HG02973 (cell line): ENCODE results near the gene MRPS27.
"Not testable (repeated sequence)": the region's sequence is repeated elsewhere in the genome, so short reads cannot be mapped to it uniquely, and the experiment has no call there.

ENCODE experiments used
- ATAC-seq: cut with Tn5 transposase; IDR thresholded peaks from one replicate; pipeline ENCODE4 v1.9.1; 2021; ENCODE audit warnings: moderate library complexity; ENCODE audit not compliant: unreplicated experiment

MRPS27 gene

DNA sequence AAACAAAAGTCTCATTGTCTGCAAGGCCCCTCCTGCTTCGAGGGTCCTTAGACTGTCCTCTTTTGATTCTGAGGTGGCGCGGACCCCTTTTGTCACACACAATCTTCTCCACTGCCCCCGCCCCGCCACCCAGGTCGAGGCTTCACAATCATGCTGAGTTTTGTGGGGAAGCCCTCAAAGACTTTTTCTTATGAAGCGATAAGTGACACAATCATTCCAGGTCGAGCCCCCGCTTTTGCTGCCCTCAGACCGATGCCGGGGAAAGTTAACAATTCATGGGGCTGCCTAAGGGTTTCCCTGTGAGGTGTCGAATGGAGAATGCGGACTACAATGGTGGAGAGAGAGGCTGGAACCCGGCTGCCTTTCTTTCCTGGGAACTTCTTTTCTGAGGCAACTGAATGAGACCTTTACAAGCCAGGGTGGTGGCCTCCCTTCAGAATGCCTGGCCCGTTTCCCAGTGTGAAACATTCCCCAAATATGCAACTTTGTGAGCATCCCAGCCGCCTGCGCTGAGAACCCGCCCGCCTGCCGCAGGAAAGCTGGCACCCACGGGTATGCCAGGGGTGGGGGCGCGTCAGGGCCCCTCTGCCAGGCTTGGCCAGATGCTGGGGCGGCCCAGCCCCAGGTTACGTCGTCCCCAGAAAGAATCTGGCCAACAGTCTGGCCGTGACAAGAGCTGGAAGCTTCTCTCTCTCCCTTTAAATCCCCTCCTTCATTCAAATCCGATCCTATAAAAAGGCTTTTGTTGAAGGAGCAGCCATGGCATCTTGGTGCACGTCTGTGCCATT lies 140.8 kb downstream of the MRPS27 start:
- no peak for ATAC-seq

DNA sequence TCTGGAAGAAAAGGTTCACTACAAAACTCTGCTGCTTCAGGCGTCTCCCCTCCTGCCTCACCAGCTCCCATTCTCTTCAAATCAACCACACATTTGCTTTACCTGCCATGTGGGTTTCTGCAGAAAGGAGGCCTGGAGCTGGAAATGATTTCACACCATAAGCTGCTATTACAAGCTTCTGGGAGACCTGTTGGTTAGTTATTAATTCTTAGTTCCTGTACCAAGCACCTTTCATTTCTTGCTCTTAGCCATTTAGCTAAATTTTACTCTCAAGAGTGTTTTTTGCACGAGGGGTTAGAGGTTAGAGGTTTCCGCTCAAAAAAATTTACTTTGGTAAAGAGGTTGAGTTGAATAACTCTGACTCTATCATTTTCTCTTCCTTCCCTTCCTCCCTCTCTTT lies 142.5 kb downstream of the MRPS27 start:
- ATAC-seq: peak; percentile 63

DNA sequence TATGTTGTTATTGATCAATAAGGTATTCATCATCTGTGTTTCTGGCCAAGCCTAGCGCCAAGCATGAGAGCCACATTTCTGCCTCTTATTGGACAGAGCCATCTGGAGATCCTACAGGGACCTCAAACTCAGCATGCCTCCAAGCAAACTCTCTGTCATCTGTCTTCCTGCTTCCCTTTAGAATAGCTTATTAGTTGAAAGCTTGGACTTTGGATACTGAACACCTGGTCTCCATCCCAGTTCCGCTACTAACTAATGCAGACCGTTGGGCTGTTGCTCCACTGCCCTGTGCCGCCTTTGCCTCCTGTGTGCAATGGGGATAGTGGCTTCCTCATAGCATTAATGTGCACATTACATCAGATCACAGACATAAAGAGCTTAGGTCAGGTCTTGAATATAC lies 147.3 kb downstream of the MRPS27 start:
- ATAC-seq: no peak

DNA sequence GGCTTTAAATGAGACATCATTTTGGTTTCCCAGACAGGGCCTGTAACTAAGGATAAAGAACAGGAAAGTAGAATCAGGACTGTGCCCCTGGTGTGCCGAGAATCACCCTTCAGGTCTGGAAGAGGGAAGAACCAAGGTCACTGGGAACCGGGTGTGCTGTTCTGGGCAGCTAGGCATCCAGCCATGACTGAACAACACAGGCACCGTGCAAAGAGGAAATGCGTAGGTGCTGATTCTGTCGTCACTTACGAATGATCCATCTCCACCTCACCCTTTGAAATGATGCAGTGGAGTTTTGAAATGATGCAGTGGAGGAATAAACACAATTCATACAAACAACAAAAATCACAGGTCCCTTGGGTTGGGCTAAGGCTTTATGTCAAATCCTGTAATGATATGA lies 148.4 kb downstream of the MRPS27 start:
- ATAC-seq: no peak

DNA sequence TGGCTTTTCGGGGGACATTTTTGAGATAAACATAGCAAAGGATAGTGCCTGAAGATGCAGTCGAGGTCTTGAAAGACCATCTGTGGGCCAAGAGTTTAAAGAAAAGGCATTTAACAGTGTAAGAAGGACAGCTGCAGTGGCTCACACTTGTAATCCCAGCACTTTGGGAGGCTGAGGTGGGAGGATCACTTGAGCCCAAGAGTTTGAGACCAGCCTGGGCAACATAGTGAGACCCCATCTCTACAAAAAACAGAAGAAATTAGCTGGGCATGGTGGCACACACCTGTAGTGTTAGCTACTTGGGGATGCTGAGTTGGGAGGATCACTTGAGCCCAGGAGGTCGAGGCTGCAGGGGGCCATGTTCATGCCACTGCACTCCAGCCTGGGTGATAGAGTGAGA lies 148.9 kb downstream of the MRPS27 start:
- ATAC-seq: not testable (repeated sequence)

DNA sequence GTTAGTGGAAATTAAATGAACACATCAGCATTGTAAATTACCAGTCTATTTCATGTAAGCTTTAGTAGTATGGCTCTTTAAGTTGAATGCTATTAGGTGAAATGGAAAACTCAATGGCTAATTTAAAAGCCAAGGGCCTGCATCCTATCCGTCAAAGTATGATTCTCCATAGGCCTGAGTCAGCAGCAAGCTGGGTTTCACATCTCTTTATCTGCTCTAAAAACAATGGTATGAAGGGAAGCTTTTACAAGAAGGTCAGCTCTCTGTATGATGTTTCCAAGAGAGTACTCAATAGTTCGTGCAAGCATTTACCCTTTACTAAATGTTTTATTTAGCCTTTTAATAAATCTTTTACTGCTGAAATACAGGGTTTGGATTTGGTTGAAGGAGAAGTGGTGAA lies 149.9 kb downstream of the MRPS27 start:
- ATAC-seq: no peak
